Loucy (cell line): Measurements from ENCODE around the gene MAST4.

Source experiments
- H2AFZ ChIP-seq: fragments of 200-600 bp; sonication (generic); 2 replicates; pipeline ENCODE4 v1.6.0; 2016; ENCODE audit warnings: antibody characterized with exemption, mild to moderate bottlenecking, low read length, moderate library complexity
- H3F3A ChIP-seq: fragments of 200-600 bp; 2 replicates; pipeline ENCODE4 v1.6.0; 2016; ENCODE audit warnings: antibody characterized with exemption, low read depth, mild to moderate bottlenecking
- H3K27me3 ChIP-seq: fragments of 200-600 bp; sonication (generic); 2 replicates; pipeline ENCODE4 v1.6.1; 2014; ENCODE audit warnings: low read length, mild to moderate bottlenecking; ENCODE audit not compliant: insufficient read depth, poor library complexity, severe bottlenecking
- H3K36me3 ChIP-seq: fragments of 200-600 bp; sonication (generic); 2 replicates; pipeline ENCODE4 v1.6.1; 2016; ENCODE audit warnings: low read length; ENCODE audit not compliant: insufficient read depth
- H3K4me1 ChIP-seq: fragments of 200-600 bp; sonication (generic); 2 replicates; pipeline ENCODE4 v1.5.1; 2014; ENCODE audit warnings: low read length, mild to moderate bottlenecking; ENCODE audit not compliant: insufficient read depth, poor library complexity, severe bottlenecking
- H3K4me2 ChIP-seq: fragments of 200-600 bp; sonication (generic); 2 replicates; pipeline ENCODE4 v1.6.0; 2014; ENCODE audit warnings: antibody characterized with exemption, low read length, low read depth, mild to moderate bottlenecking; ENCODE audit not compliant: poor library complexity, severe bottlenecking
- H3K4me3 ChIP-seq: fragments of 200-600 bp; sonication (generic); 2 replicates; pipeline ENCODE4 v1.5.1; 2014; ENCODE audit warnings: low read length, mild to moderate bottlenecking, mixed read lengths; ENCODE audit not compliant: poor library complexity, severe bottlenecking
- H3K79me2 ChIP-seq: fragments of 200-600 bp; sonication (generic); 2 replicates; pipeline ENCODE4 v1.6.1; 2014; ENCODE audit warnings: low read length; ENCODE audit not compliant: insufficient read depth
- H3K9ac ChIP-seq: fragments of 200-600 bp; sonication (generic); 2 replicates; pipeline ENCODE4 v1.6.0; 2014; ENCODE audit warnings: mild to moderate bottlenecking, low read depth, low read length, moderate library complexity; ENCODE audit not compliant: poor library complexity, severe bottlenecking
- H3K9me2 ChIP-seq: fragments of 200-600 bp; sonication (generic); replicated peaks from 2 replicates; pipeline ENCODE4 v1.6.1; 2016; ENCODE audit warnings: low read depth, low read length, mixed read lengths
- H3K9me3 ChIP-seq: fragments of 200-600 bp; sonication (generic); 2 replicates; pipeline ENCODE4 v1.6.1; 2014; ENCODE audit warnings: mild to moderate bottlenecking, antibody characterized with exemption, low read length, low read depth; ENCODE audit not compliant: insufficient read depth
- H4K20me1 ChIP-seq: fragments of 200-600 bp; sonication (generic); 2 replicates; pipeline ENCODE4 v1.6.0; 2014; ENCODE audit warnings: antibody characterized with exemption, low read length, mild to moderate bottlenecking; ENCODE audit not compliant: insufficient read depth, poor library complexity, severe bottlenecking
- EZH2phosphoT487 ChIP-seq: fragments of 200-600 bp; IDR thresholded peaks from 2 replicates; pipeline ENCODE4 v1.6.1; 2018; ENCODE audit warnings: antibody characterized with exemption, mild to moderate bottlenecking, moderate library complexity, borderline replicate concordance
- TF ChIP-seq, protein P1 (sequence below): fragments of 200-600 bp; sonication (generic); conservative IDR thresholded peaks from 2 replicates; pipeline ENCODE4 v1.5.1; 2014; ENCODE audit warnings: mild to moderate bottlenecking, antibody characterized with exemption, low read length

Gene MAST4

DNA sequence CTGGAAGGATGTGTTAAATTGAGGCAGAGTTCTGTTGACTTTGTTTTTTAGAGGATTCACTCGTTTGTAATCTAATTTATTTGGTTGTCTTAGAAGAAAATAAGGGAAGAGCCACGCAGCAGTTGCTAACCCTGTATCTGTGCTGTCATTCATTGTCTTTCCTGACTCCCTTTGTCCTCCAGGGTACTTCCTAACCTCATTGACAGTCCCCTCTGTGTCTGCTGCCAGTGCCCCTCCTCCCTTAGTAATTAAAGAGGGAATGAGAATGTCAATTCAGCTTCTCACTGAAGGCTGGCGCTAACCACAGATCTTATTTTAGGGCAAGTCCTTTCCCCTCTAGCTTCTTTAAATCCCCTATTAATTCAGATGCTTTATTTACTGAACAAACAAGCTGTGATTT lies 84.0 kb downstream of the MAST4 start:
- Histone ChIP-seq H3K4me3 (no peak overlapping the region), H3K4me1 (no peaks in the 10 kb centered on the region), H3F3A (no peaks in the 10 kb centered on the region), H3K9ac (no peak overlapping the region), H3K9me2 (no peaks in the 10 kb centered on the region), H3K4me2 (no peak overlapping the region), H2AFZ (no peak overlapping the region), H3K36me3 (no peaks in the 10 kb centered on the region), H3K79me2 (no peaks in the 10 kb centered on the region), H4K20me1 (no peaks in the 10 kb centered on the region), H3K9me3 (no peaks in the 10 kb centered on the region), H3K27me3 (no peaks in the 10 kb centered on the region)
- no peak for TF ChIP-seq EZH2phosphoT487
- TF ChIP-seq, protein P1, sequence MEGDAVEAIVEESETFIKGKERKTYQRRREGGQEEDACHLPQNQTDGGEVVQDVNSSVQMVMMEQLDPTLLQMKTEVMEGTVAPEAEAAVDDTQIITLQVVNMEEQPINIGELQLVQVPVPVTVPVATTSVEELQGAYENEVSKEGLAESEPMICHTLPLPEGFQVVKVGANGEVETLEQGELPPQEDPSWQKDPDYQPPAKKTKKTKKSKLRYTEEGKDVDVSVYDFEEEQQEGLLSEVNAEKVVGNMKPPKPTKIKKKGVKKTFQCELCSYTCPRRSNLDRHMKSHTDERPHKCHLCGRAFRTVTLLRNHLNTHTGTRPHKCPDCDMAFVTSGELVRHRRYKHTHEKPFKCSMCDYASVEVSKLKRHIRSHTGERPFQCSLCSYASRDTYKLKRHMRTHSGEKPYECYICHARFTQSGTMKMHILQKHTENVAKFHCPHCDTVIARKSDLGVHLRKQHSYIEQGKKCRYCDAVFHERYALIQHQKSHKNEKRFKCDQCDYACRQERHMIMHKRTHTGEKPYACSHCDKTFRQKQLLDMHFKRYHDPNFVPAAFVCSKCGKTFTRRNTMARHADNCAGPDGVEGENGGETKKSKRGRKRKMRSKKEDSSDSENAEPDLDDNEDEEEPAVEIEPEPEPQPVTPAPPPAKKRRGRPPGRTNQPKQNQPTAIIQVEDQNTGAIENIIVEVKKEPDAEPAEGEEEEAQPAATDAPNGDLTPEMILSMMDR, result no peak

- Histone ChIP-seq H3K27me3 (no peaks in the 10 kb centered on the region), H3K4me3 (no peak overlapping the region)
- TF ChIP-seq, protein P1, result peak; percentile 49
- no peak for TF ChIP-seq EZH2phosphoT487
These were observed 84.6 kb downstream of the MAST4 start for GRCh38 chr5:66680804-66681203.

DNA sequence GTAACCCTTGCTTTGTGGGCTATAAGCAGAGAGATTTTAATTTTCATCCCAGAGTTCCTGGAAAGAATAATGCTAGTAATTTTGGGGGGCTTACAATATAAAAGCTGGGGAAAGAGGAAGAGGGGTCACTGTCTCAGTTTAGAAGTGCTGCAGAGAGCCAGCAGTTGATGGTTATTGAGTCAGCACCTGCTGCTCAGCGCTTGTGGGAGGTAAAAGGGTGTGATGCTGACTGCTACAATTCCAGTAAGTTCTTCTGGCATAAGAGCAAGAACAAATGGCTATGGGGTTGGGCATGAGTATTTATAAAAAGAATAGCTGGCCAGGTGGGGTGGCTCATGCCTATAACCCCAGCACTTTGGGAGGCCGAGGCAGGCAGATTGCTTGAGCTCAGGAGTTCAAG lies 88.5 kb downstream of the MAST4 start:
- Histone ChIP-seq H3K4me3 (no peak overlapping the region), H3K36me3 (no peaks in the 10 kb centered on the region), H3K79me2 (no peaks in the 10 kb centered on the region), H3F3A (no peaks in the 10 kb centered on the region), H3K9me3 (no peaks in the 10 kb centered on the region), H3K9ac (no peak overlapping the region), H3K9me2 (no peaks in the 10 kb centered on the region), H4K20me1 (no peaks in the 10 kb centered on the region), H2AFZ (no peak overlapping the region), H3K4me2 (no peak overlapping the region), H3K4me1 (no peaks in the 10 kb centered on the region), H3K27me3 (no peaks in the 10 kb centered on the region)
- TF ChIP-seq EZH2phosphoT487, result no peak
- TF ChIP-seq, protein P1, result no peak

More at GRCh38 chr5:66680804-66681203, 84.6 kb downstream of the MAST4 start:
- no peaks in the 10 kb centered on the region for H4K20me1 ChIP-seq
- no peaks in the 10 kb centered on the region for H3K9me3 ChIP-seq
- H3K9ac ChIP-seq, result no peak overlapping the region
- no peaks in the 10 kb centered on the region for H3F3A ChIP-seq
- no peak overlapping the region for H3K4me2 ChIP-seq
- no peaks in the 10 kb centered on the region for H3K36me3 ChIP-seq
- no peaks in the 10 kb centered on the region for H3K79me2 ChIP-seq
- H2AFZ ChIP-seq, result no peak overlapping the region
- no peaks in the 10 kb centered on the region for H3K4me1 ChIP-seq
- no peaks in the 10 kb centered on the region for H3K9me2 ChIP-seq
